ENCODE measurements around the gene NBPF11. TPM values are rescaled to one million over a fixed set of nuclear protein-coding genes. Genes with fewer than 3 reads are reported as not detected.
A peak's percentile ranks its signal among the peaks of the same experiment; 100 is the strongest.
"Not testable (repeated sequence)": the region's sequence is repeated elsewhere in the genome, so short reads cannot be mapped to it uniquely, and the experiment has no call there.

NBPF11 gene
- 10.4 TPM for total RNA-seq

GRCh38 chr1:148151911-148152656 is at the start of gene NBPF11:
TSS of gene NBPF11 (minus strand) at chr1:148152281. CDS start at chr1:148127003, 25,278 bp downstream.
- DNase-seq = peak; percentile 86

- DNase-seq = not testable (repeated sequence)
Observed at GRCh38 chr1:148197396-148197795, 45.3 kb upstream of the NBPF11 start.

GRCh38 chr1:148196949-148197348 is 44.9 kb upstream of the NBPF11 start:
- not testable (repeated sequence) for DNase-seq

- DNase-seq = not testable (repeated sequence)
Observed at GRCh38 chr1:148195115-148195514, 43.0 kb upstream of the NBPF11 start.

- DNase-seq = not testable (repeated sequence)
Observed at GRCh38 chr1:148188768-148189167, 36.7 kb upstream of the NBPF11 start.

GRCh38 chr1:148178682-148179081 is 26.6 kb upstream of the NBPF11 start:
- DNase-seq = not testable (repeated sequence)

- not testable (repeated sequence) for DNase-seq
Observed at GRCh38 chr1:148175414-148175813, 23.3 kb upstream of the NBPF11 start.

- not testable (repeated sequence) for DNase-seq
Observed at GRCh38 chr1:148171995-148172394, 19.9 kb upstream of the NBPF11 start.

GRCh38 chr1:148166558-148167492 is 14.7 kb upstream of the NBPF11 start:
- no peak for DNase-seq

- no peak for DNase-seq
Observed at GRCh38 chr1:148162363-148162762, 10.3 kb upstream of the NBPF11 start.

- no peak for DNase-seq
Observed at GRCh38 chr1:148161053-148161901, 9.2 kb upstream of the NBPF11 start.

GRCh38 chr1:148160343-148161052 is 8.4 kb upstream of the NBPF11 start:
- peak; percentile 44 for DNase-seq

GRCh38 chr1:148160048-148160342 is 7.9 kb upstream of the NBPF11 start:
- no peak for DNase-seq

GRCh38 chr1:148158341-148159003 is 6.4 kb upstream of the NBPF11 start:
- no peak for DNase-seq

- DNase-seq = not testable (repeated sequence)
Observed at GRCh38 chr1:148157803-148158202, 5.7 kb upstream of the NBPF11 start.

- not testable (repeated sequence) for DNase-seq
Observed at GRCh38 chr1:148155494-148156275, 3.6 kb upstream of the NBPF11 start.

- not testable (repeated sequence) for DNase-seq
Observed at GRCh38 chr1:148152795-148153194, 714 bp upstream of the NBPF11 start.

- peak; percentile 13 for DNase-seq
Observed at GRCh38 chr1:148151371-148151819, 686 bp downstream of the NBPF11 start.

- not testable (repeated sequence) for DNase-seq
Observed at GRCh38 chr1:148150945-148151344, 1.1 kb downstream of the NBPF11 start.

GRCh38 chr1:148150014-148150413 is 2.1 kb downstream of the NBPF11 start:
- DNase-seq = not testable (repeated sequence)
